ENCODE data around the gene TOMM20L. TPM values are rescaled to one million over a fixed set of nuclear protein-coding genes. Genes with fewer than 3 reads are reported as not detected.

Gene TOMM20L
- total and polyA plus RNA-seq, 9 of the 15 experiments (the other 6 are each of a cell fraction or from before 2014, with no cell fraction given), result not detected

DNA sequence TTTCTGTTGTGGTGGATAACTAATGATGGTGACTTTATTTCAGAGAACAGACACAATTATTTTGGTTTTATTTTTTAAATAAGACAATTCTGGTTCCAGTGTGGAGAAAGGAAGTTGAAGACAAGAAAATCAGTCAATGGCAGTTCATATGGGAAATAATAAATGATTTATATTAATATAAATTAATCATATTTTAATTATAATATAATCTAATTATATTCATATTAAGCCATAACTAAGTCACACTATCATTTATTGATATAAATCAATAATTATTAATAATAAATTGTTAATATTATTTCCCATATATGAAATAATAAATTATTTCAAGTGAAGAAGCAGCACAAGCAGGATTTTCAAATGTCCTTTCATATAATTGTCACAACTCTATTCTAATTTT is 2.8 kb downstream of the TOMM20L start:
- ChIA-PET CTCF (ENCODE audit: low intra/inter-chr PET ratio) (no interaction called here), POLR2A (no interaction called here)
- no peaks in the 10 kb centered on the region for H3K9me3 ChIP-seq (replicated peaks; ENCODE audit: control insufficient read depth, insufficient read depth, low read depth, low read length)
- H3K27me3 ChIP-seq (ENCODE audit: control insufficient read depth in 2 of 2, insufficient read depth in 2 of 2, low read length in 2 of 2), result no peaks in the 10 kb centered on the region
- no peaks in the 10 kb centered on the region for H3K79me2 ChIP-seq (ENCODE audit: control insufficient read depth, insufficient read depth, low read length)
- peaks cover 0 to 9% of the 10 kb centered on the region in 2 experiments; a peak in 3 of 5 replicates for H3K4me1 ChIP-seq (replicated peaks in 1 of 2; ENCODE audit: control insufficient read depth in 2 of 2, insufficient read depth in 2 of 2, low read length in 2 of 2)
- in situ Hi-C loops (cut with MboI) (no loop called here), intact Hi-C loops (cut with micrococcal nuclease) (no loop called here)
- DNase-seq (ENCODE audit: extremely low read depth in 1 of 4, low spot score in 3 of 4) (no peak), FAIRE-seq (no peak), ATAC-seq (no peak)
- TF ChIP-seq TBP (optimal IDR thresholded peaks at IDR 0.05; ENCODE audit: low read depth, low read length) (no peak), HNRNPH1 (optimal IDR thresholded peaks at IDR 0.05; ENCODE audit: low read depth, low read length) (no peak), ZNF41 (CRISPR knock-in tag; conservative IDR thresholded peaks at IDR 0.05) (no peak), PPARD (CRISPR knock-in tag; IDR thresholded peaks at IDR 0.05) (no peak), RBBP5 (IDR thresholded peaks at IDR 0.05; ENCODE audit: borderline replicate concordance, insufficient read depth, low read length, poor library complexity, severe bottlenecking) (no peak), ZBTB7A (IDR thresholded peaks at IDR 0.05; ENCODE audit: borderline replicate concordance, control insufficient read depth, low read depth, low read length) (no peak), ZNF778 (CRISPR knock-in tag; IDR thresholded peaks at IDR 0.05) (no peak)
- TF ChIP-seq, protein P1, sequence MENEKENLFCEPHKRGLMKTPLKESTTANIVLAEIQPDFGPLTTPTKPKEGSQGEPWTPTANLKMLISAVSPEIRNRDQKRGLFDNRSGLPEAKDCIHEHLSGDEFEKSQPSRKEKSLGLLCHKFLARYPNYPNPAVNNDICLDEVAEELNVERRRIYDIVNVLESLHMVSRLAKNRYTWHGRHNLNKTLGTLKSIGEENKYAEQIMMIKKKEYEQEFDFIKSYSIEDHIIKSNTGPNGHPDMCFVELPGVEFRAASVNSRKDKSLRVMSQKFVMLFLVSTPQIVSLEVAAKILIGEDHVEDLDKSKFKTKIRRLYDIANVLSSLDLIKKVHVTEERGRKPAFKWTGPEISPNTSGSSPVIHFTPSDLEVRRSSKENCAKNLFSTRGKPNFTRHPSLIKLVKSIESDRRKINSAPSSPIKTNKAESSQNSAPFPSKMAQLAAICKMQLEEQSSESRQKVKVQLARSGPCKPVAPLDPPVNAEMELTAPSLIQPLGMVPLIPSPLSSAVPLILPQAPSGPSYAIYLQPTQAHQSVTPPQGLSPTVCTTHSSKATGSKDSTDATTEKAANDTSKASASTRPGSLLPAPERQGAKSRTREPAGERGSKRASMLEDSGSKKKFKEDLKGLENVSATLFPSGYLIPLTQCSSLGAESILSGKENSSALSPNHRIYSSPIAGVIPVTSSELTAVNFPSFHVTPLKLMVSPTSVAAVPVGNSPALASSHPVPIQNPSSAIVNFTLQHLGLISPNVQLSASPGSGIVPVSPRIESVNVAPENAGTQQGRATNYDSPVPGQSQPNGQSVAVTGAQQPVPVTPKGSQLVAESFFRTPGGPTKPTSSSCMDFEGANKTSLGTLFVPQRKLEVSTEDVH (IDR thresholded peaks at IDR 0.05; ENCODE audit: low read depth, partially characterized antibody), result no peak
- H4K20me1 ChIP-seq (replicated peaks; ENCODE audit: control insufficient read depth, insufficient read depth, low read length), result no peaks in the 10 kb centered on the region
- 0 out of 3 replicates have a peak, but pooled peaks cover 3% of the 10 kb centered on the region for H3K36me3 ChIP-seq (ENCODE audit: control insufficient read depth, insufficient read depth, low read length)
- H3K9me1 ChIP-seq (ENCODE audit: control insufficient read depth, insufficient read depth, low read length), result no peaks in the 10 kb centered on the region
- H3K27ac ChIP-seq (ENCODE audit: extremely low read depth, low read depth, low read length), result no peak overlapping the region
- no peak overlapping the region; the same call in 1 of the 2 replicates for H2AFZ ChIP-seq (ENCODE audit: low read depth, low read length)
- H3K4me2 ChIP-seq (ENCODE audit: insufficient read depth, low read length), result no peak overlapping the region
- no peak overlapping the region for H3K9ac ChIP-seq (ENCODE audit: insufficient read depth in 1 of 2, low read depth in 2 of 2, low read length in 2 of 2)
- no TSS peak for BruUV-seq (replicated peaks)
- H3K4me3 ChIP-seq, result no peak overlapping the region
